ENCODE data around the gene ZNF418. TPM values are rescaled to one million over a fixed set of nuclear protein-coding genes. Genes with fewer than 3 reads are reported as not detected.
A peak's percentile ranks its signal among the peaks of the same experiment; 100 is the strongest.

ZNF418 gene
- total and polyA plus RNA-seq, 2 of the 13 experiments (the other 11 are each of a cell fraction or from before 2014, with no cell fraction given), result 0.07 to 0.27 TPM

DNA sequence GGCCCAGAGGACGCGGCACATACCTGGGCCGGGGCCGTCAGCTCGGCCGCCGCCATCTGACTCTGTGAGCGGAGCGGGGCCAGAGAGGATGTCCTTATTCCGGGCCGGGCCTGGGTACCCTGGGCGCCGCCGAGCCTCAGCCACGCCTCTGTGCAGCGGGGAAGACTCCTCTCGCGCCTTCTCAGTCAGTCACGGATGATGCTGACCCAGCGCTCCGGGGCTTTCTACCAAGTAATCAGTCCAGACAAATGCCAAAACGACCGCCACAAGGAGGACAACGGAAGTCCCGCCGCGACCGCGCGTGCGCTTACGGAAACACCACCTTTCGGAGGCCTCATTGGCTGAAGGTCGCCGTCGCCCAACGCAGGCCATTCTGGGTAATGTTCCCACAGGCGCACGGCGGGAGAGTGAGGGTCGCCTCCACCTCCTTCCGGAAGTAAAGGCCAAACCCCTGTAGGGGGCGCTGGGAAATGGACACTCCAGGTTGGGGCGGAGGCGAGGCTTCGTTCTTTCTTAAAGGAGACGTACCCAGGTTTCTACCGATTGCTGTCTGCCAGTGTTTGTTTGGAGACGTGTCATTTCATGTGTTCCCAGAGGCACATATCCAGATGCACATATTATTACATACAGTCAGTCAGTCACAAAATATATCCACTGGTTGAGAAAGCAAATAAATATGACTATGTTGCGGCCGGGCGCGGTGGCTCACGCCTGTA, 12.4 kb upstream of the ZNF418 start, which contains the start of gene ZNF256 (continued):
- TF ChIP-seq PCBP2 (optimal IDR thresholded peaks at IDR 0.05; ENCODE audit: low read depth, low read length, poor library complexity, severe bottlenecking) (no peak), ZNF547 (CRISPR knock-in tag; IDR thresholded peaks at IDR 0.05) (no peak), NR3C1 (CRISPR knock-in tag; IDR thresholded peaks at IDR 0.05) (no peak), ZNF230 (CRISPR knock-in tag; IDR thresholded peaks at IDR 0.05) (no peak), MTA3 (CRISPR knock-in tag; IDR thresholded peaks at IDR 0.05) (no peak), ZNF790 (CRISPR knock-in tag; IDR thresholded peaks at IDR 0.05; ENCODE audit: borderline replicate concordance) (peak; percentile 52; the same call in 1 of the 2 replicates), KLF12 (CRISPR knock-in tag; IDR thresholded peaks at IDR 0.05; ENCODE audit: borderline replicate concordance) (peak; percentile 83; the same call in 1 of the 2 replicates), JUND (CRISPR knock-in tag; IDR thresholded peaks at IDR 0.05) (no peak), MXI1 (IDR thresholded peaks at IDR 0.05; ENCODE audit: borderline replicate concordance, low read depth, low read length) (peak; percentile 57; the same call in 1 of the 3 replicates), MATR3 (CRISPR knock-in tag; IDR thresholded peaks at IDR 0.05) (no peak), KMT2B (CRISPR knock-in tag; IDR thresholded peaks at IDR 0.05) (peak; percentile 76; the same call in 1 of the 2 replicates), ZNF569 (CRISPR knock-in tag; IDR thresholded peaks at IDR 0.05; ENCODE audit: borderline replicate concordance) (no peak), NFKBIZ (CRISPR knock-in tag; IDR thresholded peaks at IDR 0.05) (no peak), FOSL1 (CRISPR knock-in tag; IDR thresholded peaks at IDR 0.05; ENCODE audit: borderline replicate concordance) (no peak), PAF1 (CRISPR knock-in tag; IDR thresholded peaks at IDR 0.05) (no peak)
- TF ChIP-seq, protein P1, sequence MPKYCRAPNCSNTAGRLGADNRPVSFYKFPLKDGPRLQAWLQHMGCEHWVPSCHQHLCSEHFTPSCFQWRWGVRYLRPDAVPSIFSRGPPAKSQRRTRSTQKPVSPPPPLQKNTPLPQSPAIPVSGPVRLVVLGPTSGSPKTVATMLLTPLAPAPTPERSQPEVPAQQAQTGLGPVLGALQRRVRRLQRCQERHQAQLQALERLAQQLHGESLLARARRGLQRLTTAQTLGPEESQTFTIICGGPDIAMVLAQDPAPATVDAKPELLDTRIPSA (CRISPR knock-in tag; IDR thresholded peaks at IDR 0.05; ENCODE audit: borderline replicate concordance), result no peak
- TF ChIP-seq, protein P2, sequence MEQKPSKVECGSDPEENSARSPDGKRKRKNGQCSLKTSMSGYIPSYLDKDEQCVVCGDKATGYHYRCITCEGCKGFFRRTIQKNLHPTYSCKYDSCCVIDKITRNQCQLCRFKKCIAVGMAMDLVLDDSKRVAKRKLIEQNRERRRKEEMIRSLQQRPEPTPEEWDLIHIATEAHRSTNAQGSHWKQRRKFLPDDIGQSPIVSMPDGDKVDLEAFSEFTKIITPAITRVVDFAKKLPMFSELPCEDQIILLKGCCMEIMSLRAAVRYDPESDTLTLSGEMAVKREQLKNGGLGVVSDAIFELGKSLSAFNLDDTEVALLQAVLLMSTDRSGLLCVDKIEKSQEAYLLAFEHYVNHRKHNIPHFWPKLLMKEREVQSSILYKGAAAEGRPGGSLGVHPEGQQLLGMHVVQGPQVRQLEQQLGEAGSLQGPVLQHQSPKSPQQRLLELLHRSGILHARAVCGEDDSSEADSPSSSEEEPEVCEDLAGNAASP (CRISPR knock-in tag; IDR thresholded peaks at IDR 0.05; ENCODE audit: borderline replicate concordance), result peak; percentile 39; the same call in 1 of the 2 replicates
- TF ChIP-seq, protein P3, sequence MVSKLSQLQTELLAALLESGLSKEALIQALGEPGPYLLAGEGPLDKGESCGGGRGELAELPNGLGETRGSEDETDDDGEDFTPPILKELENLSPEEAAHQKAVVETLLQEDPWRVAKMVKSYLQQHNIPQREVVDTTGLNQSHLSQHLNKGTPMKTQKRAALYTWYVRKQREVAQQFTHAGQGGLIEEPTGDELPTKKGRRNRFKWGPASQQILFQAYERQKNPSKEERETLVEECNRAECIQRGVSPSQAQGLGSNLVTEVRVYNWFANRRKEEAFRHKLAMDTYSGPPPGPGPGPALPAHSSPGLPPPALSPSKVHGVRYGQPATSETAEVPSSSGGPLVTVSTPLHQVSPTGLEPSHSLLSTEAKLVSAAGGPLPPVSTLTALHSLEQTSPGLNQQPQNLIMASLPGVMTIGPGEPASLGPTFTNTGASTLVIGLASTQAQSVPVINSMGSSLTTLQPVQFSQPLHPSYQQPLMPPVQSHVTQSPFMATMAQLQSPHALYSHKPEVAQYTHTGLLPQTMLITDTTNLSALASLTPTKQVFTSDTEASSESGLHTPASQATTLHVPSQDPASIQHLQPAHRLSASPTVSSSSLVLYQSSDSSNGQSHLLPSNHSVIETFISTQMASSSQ (IDR thresholded peaks at IDR 0.05; ENCODE audit: low read depth), result no peak
- TF ChIP-seq, protein P3 (CRISPR knock-in tag; IDR thresholded peaks at IDR 0.05; ENCODE audit: borderline replicate concordance), result peak; percentile 81; the same call in 1 of the 2 replicates
- TF ChIP-seq, protein P4, sequence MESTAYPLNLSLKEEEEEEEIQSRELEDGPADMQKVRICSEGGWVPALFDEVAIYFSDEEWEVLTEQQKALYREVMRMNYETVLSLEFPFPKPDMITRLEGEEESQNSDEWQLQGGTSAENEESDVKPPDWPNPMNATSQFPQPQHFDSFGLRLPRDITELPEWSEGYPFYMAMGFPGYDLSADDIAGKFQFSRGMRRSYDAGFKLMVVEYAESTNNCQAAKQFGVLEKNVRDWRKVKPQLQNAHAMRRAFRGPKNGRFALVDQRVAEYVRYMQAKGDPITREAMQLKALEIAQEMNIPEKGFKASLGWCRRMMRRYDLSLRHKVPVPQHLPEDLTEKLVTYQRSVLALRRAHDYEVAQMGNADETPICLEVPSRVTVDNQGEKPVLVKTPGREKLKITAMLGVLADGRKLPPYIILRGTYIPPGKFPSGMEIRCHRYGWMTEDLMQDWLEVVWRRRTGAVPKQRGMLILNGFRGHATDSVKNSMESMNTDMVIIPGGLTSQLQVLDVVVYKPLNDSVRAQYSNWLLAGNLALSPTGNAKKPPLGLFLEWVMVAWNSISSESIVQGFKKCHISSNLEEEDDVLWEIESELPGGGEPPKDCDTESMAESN (CRISPR knock-in tag; conservative IDR thresholded peaks at IDR 0.05), result no peak; the same call in 1 of the 2 replicates
- TF ChIP-seq, protein P5, sequence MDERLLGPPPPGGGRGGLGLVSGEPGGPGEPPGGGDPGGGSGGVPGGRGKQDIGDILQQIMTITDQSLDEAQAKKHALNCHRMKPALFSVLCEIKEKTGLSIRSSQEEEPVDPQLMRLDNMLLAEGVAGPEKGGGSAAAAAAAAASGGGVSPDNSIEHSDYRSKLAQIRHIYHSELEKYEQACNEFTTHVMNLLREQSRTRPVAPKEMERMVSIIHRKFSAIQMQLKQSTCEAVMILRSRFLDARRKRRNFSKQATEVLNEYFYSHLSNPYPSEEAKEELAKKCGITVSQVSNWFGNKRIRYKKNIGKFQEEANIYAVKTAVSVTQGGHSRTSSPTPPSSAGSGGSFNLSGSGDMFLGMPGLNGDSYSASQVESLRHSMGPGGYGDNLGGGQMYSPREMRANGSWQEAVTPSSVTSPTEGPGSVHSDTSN (CRISPR knock-in tag; IDR thresholded peaks at IDR 0.05), result 0 out of 2 replicates have a peak, but pooled peaks have one; percentile 14

All from HepG2 (cell line).